OCI-LY3 (cell line): ENCODE measurements around the gene NT5M.

Experiments used
- EZH2phosphoT487 ChIP-seq: fragments of 200-600 bp; shearing (Covaris generic); IDR thresholded peaks from 2 replicates; pipeline ENCODE4 v1.6.1; 2018; ENCODE audit warnings: antibody characterized with exemption, mixed run types, low read depth
- TF ChIP-seq, protein P1 (sequence below): fragments of 200-600, 300-600 bp; sonication (generic); IDR thresholded peaks from 2 replicates; pipeline ENCODE4 v1.5.1; 2014; ENCODE audit warnings: antibody characterized with exemption, low read length, low read depth

DNA sequence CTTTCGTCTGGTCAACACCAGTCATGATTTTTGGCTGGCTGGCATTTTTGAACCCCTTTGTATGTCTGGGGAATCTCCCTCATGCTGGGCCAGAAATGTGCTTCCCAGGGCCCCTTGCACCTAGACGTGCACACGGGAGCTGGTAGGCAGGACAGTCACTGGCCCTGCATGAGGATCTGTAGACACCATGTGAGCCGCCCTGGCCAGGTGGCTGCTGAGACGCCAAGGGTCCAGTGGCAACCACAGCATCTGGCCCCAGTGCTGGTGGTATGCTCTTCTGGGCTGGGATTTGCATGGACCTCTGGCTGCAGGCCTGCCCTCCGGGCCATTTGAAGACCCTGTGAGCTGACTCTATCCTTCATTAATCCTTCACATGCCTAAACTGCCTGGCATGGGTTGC, 67.5 kb downstream of the NT5M start:
- TF ChIP-seq EZH2phosphoT487, result no peak
- TF ChIP-seq, protein P1, sequence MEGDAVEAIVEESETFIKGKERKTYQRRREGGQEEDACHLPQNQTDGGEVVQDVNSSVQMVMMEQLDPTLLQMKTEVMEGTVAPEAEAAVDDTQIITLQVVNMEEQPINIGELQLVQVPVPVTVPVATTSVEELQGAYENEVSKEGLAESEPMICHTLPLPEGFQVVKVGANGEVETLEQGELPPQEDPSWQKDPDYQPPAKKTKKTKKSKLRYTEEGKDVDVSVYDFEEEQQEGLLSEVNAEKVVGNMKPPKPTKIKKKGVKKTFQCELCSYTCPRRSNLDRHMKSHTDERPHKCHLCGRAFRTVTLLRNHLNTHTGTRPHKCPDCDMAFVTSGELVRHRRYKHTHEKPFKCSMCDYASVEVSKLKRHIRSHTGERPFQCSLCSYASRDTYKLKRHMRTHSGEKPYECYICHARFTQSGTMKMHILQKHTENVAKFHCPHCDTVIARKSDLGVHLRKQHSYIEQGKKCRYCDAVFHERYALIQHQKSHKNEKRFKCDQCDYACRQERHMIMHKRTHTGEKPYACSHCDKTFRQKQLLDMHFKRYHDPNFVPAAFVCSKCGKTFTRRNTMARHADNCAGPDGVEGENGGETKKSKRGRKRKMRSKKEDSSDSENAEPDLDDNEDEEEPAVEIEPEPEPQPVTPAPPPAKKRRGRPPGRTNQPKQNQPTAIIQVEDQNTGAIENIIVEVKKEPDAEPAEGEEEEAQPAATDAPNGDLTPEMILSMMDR, result no peak
